ENCODE measurements around the gene CUL4A. TPM values are rescaled to one million over a fixed set of nuclear protein-coding genes. Genes with fewer than 3 reads are reported as not detected.

Gene CUL4A
- total RNA-seq, 1 experiment from 2014 or later = 145 TPM

DNA sequence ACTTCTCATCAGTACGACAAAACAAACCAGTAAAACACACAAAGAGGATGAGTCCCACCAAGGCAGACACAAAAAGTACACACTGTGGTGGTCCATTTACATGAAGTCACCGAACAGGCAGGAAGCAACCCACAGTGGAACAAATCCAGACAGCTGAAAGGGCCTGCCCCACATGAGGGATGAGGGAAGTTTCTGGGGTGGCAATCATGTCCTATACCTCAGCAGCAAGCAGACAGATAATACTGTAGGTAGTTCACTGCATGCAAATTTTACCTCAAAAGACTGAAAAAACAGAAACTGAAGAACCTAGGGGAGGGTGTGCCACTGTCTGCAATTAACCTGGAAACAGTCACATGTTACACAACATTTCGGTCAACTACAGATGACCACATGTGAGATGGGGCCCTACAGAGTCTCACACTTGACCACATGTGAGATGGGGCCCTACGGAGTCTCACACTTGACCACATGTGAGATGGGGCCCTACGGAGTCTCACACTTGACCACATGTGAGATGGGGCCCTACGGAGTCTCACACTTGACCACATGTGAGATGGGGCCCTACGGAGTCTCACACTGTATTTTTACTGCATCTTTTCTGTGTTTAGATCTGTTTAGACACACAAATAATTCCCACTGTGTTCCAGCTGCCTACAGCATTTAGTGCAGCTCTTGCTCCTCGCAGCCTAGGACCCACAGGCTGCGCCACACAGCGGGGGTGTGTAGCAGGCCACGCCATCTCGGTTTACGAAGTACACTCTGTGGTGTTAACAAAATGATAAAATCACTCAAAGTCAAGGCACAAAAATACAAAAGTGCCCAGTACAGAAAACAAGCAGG is 23.1 kb upstream of the CUL4A start:
- peak overlapping the region; percentile 94 for H3K27ac ChIP-seq
- H3K4me3 ChIP-seq = peak overlapping the region; percentile 32
- H3K9me3 ChIP-seq (replicated peaks) = no peaks in the 10 kb centered on the region
- H3K4me1 ChIP-seq (replicated peaks) = peaks cover 96% of the 10 kb centered on the region
- peak; percentile 80 to 90 for DNase-seq (ENCODE audit: low read depth in 1 of 2, low spot score in 2 of 2)
- H3K36me3 ChIP-seq = peaks cover 58% of the 10 kb centered on the region
- no peaks in the 10 kb centered on the region for H3K27me3 ChIP-seq (replicated peaks)

- no peaks in the 10 kb centered on the region for H3K27me3 ChIP-seq (replicated peaks)
- peaks cover 61% of the 10 kb centered on the region for H3K36me3 ChIP-seq
These were observed 22.1 kb upstream of the CUL4A start for GRCh38 chr13:113187263-113187669.

DNA sequence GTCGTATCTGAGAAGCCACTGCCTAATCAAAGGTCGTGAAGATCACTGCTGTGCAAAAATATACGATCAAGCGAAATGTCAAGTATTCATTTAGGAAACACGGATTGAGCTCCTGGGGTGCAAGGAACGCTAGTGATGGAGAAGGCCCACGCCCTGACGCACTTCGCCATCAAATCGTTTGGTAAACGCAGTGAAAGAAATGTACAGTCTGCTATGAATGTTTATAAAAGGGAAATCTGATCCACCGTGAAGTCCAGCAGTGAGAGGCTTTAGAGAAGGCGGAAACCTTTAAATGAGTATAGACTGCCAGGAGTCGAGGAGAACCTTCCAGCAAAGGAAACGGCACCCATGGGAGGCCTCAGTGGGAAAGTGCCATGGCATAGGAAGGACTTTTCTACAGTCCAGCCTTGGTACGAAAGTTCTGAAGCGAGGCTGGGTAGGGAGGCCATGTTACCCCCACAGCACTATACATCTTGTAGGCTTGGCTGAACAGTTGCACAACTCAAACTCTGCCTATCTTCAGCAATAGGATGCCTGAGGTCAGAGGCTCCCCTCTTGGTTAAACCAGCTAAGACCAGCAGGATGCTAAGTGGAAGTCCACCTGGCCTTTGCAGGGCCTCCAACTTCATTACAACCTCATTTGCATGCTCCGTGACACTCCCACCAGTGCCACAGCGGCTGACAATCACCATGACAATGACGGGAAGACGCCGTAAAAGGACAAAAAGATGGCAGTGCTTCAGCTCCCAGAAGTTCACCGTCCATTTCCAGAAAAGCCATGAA is 21.3 kb upstream of the CUL4A start:
- Histone ChIP-seq H3K36me3 (peaks cover 59% of the 10 kb centered on the region), H3K27ac (peak overlapping the region; percentile 95), H3K4me3 (no peak overlapping the region), H3K4me1 (replicated peaks) (peaks cover 96% of the 10 kb centered on the region), H3K9me3 (replicated peaks) (no peaks in the 10 kb centered on the region), H3K27me3 (replicated peaks) (no peaks in the 10 kb centered on the region)
- no peak for DNase-seq (ENCODE audit: low read depth in 1 of 2, low spot score in 2 of 2)

More at GRCh38 chr13:113187263-113187669, 22.1 kb upstream of the CUL4A start:
- H3K9me3 ChIP-seq (replicated peaks) = no peaks in the 10 kb centered on the region
- peak; percentile 97 to 99 for DNase-seq (ENCODE audit: low read depth in 1 of 2, low spot score in 2 of 2)
- peaks cover 96% of the 10 kb centered on the region for H3K4me1 ChIP-seq (replicated peaks)
- peak overlapping the region; percentile 32 for H3K4me3 ChIP-seq
- H3K27ac ChIP-seq = peak overlapping the region; percentile 95

GRCh38 chr13:113190181-113190580 is 19.2 kb upstream of the CUL4A start:
- H3K36me3 ChIP-seq = peaks cover 59% of the 10 kb centered on the region

DNA sequence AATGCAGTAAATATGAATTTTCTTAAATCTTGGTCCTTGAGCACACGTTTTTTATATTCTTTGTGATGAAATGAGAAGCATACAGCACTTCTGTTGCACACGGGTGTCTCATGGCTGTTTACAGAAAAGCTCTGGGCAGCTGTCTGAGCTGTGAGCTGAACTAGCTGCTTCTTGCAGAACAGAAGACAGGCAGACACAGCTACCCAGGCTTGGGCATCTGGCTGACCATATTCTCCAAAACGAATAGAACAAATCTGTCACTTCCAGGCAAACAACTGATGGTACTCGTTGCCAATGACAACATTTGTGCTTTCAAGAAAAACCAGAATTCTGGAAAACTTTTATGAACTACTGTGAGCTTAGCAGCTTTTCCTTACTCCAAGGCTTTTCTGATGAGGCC is 17.1 kb upstream of the CUL4A start:
- no peaks in the 10 kb centered on the region for H3K9me3 ChIP-seq (replicated peaks)
- H3K4me1 ChIP-seq (replicated peaks) = peaks cover 70% of the 10 kb centered on the region
- no peak for DNase-seq (ENCODE audit: low read depth in 1 of 2, low spot score in 2 of 2)
- H3K36me3 ChIP-seq = peaks cover 74% of the 10 kb centered on the region
- no peaks in the 10 kb centered on the region for H3K27me3 ChIP-seq (replicated peaks)
- H3K4me3 ChIP-seq = no peak overlapping the region
- H3K27ac ChIP-seq = peak overlapping the region; percentile 55

More at GRCh38 chr13:113190181-113190580, 19.2 kb upstream of the CUL4A start:
- Histone ChIP-seq H3K4me3 (no peak overlapping the region), H3K27me3 (replicated peaks) (no peaks in the 10 kb centered on the region), H3K4me1 (replicated peaks) (peaks cover 90% of the 10 kb centered on the region), H3K9me3 (replicated peaks) (no peaks in the 10 kb centered on the region), H3K27ac (peak overlapping the region; percentile 48)
- DNase-seq (ENCODE audit: low read depth in 1 of 2, low spot score in 2 of 2) = no peak

- Histone ChIP-seq H3K4me3 (no peak overlapping the region), H3K36me3 (peaks cover 78% of the 10 kb centered on the region), H3K27me3 (replicated peaks) (no peaks in the 10 kb centered on the region), H3K4me1 (replicated peaks) (peaks cover 66% of the 10 kb centered on the region), H3K9me3 (replicated peaks) (no peaks in the 10 kb centered on the region), H3K27ac (peak overlapping the region; percentile 55)
- peak; percentile 75 to 76 for DNase-seq (ENCODE audit: low read depth in 1 of 2, low spot score in 2 of 2)
These were observed 16.5 kb upstream of the CUL4A start for GRCh38 chr13:113192902-113193301.

DNA sequence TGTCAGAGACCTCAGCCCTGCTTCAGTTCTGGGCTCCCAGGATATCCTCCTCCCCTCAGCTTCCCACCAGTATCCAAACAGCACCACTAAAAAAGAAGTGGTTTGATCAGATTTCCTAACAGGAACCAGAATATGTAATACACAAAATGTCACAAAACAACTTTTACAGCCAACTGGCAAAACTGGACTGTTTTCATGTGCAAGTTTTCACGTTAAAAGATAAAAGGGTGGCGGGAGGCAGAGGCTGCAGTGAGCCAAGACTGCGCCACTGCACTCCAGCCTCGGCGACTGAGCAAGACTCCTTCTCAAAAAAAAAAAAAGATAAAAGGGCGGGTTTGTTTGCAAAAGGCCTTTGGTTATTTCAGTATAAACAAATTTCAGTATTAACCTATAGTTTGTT is 14.1 kb upstream of the CUL4A start:
- no peak overlapping the region for H3K27ac ChIP-seq

GRCh38 chr13:113196970-113197737 is 12.3 kb upstream of the CUL4A start:
- peaks cover 65% of the 10 kb centered on the region for H3K36me3 ChIP-seq
- H3K27ac ChIP-seq = no peak overlapping the region

More for the DNA sequence above, 14.1 kb upstream of the CUL4A start:
- H3K27me3 ChIP-seq (replicated peaks) = no peaks in the 10 kb centered on the region
- no peaks in the 10 kb centered on the region for H3K9me3 ChIP-seq (replicated peaks)
- DNase-seq (ENCODE audit: low read depth in 1 of 2, low spot score in 2 of 2) = no peak
- H3K36me3 ChIP-seq = peaks cover 78% of the 10 kb centered on the region
- H3K4me3 ChIP-seq = no peak overlapping the region
- peaks cover 55% of the 10 kb centered on the region for H3K4me1 ChIP-seq (replicated peaks)

GRCh38 chr13:113201815-113202214 is 7.6 kb upstream of the CUL4A start:
- H3K4me3 ChIP-seq = no peak overlapping the region
- H3K9me3 ChIP-seq (replicated peaks) = no peaks in the 10 kb centered on the region
- H3K4me1 ChIP-seq (replicated peaks) = peaks cover 42% of the 10 kb centered on the region
- H3K27ac ChIP-seq = no peak overlapping the region
- peaks cover 62% of the 10 kb centered on the region for H3K36me3 ChIP-seq
- no peak for DNase-seq (ENCODE audit: low read depth in 1 of 2, low spot score in 2 of 2)
- H3K27me3 ChIP-seq (replicated peaks) = no peaks in the 10 kb centered on the region

More at GRCh38 chr13:113196970-113197737, 12.3 kb upstream of the CUL4A start:
- Histone ChIP-seq H3K4me3 (no peak overlapping the region), H3K27me3 (replicated peaks) (no peaks in the 10 kb centered on the region), H3K4me1 (replicated peaks) (peaks cover 37% of the 10 kb centered on the region), H3K9me3 (replicated peaks) (no peaks in the 10 kb centered on the region)
- no peak for DNase-seq (ENCODE audit: low read depth in 1 of 2, low spot score in 2 of 2)

GRCh38 chr13:113202912-113203311 is 6.5 kb upstream of the CUL4A start:
- H3K4me3 ChIP-seq = no peak overlapping the region

DNA sequence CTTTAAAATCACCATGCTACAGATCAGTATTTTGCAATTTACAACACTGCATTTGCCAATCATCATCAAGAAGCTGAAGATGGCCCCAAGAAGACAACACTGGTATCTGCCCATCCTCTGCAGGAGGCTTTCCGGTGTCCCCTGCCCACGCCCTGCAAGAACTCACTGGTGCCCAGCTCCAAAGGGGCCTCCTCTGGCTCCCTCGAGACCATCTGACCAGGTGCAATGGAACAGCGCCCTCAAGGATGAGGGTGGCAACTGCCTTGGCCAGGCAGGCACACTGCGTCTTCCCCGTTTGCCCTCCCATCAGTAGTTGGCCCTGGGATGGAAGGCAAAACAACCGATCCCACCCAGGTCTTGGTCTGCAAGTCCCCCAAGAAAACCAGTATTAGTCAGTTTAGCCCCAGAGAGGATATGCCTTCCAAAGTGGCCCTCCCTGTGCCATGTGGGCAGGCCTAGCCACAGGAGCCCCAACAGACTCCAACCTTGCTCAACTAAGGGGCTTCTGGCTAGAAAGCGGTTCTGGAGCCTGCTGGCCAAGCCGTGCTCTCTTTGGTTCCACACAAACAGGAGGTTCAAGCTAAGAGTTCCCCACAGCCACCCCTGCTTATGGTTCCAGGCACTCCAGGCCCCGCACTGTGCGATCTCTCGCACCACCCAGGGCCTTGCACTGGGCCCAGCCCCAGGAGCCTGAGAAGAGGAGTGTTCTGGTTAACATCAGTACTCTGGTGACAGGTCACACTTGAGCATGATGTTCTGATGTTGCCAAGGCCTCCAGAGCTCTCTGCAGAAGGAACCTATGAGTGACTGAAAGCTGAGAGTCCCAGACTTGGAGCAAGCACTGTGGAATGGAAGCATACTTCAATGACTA is 5.7 kb upstream of the CUL4A start:
- no peaks in the 10 kb centered on the region for H3K27me3 ChIP-seq (replicated peaks)
- no peak for DNase-seq (ENCODE audit: low read depth in 1 of 2, low spot score in 2 of 2)
- peaks cover 51% of the 10 kb centered on the region for H3K4me1 ChIP-seq (replicated peaks)
- H3K27ac ChIP-seq = no peak overlapping the region
- H3K9me3 ChIP-seq (replicated peaks) = no peaks in the 10 kb centered on the region
- peaks cover 60% of the 10 kb centered on the region for H3K36me3 ChIP-seq
- no peak overlapping the region for H3K4me3 ChIP-seq

More at GRCh38 chr13:113202912-113203311, 6.5 kb upstream of the CUL4A start:
- no peak overlapping the region for H3K27ac ChIP-seq
- no peaks in the 10 kb centered on the region for H3K27me3 ChIP-seq (replicated peaks)
- H3K36me3 ChIP-seq = peaks cover 58% of the 10 kb centered on the region
- no peak for DNase-seq (ENCODE audit: low read depth in 1 of 2, low spot score in 2 of 2)
- no peaks in the 10 kb centered on the region for H3K9me3 ChIP-seq (replicated peaks)
- peaks cover 52% of the 10 kb centered on the region for H3K4me1 ChIP-seq (replicated peaks)

DNA sequence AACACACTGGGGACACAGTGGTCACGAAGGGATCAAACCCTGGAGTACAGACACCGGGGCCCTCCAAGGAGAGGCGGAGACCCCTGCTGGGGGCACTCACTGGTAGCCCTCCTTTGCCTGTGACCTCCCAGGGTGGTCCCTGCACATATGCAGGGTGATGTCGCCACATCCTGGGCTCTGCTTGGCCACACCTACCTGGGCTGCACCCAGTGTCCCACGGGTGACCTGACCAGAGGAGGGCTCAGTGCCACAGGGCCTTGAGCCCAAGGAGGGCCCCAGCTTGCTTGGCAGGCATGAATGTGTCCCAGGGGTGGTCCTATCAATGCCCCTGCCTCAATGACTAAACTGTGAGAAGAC is 5.1 kb upstream of the CUL4A start:
- no peak overlapping the region for H3K27ac ChIP-seq
- no peak overlapping the region for H3K4me3 ChIP-seq
- no peaks in the 10 kb centered on the region for H3K9me3 ChIP-seq (replicated peaks)
- no peak for DNase-seq (ENCODE audit: low read depth in 1 of 2, low spot score in 2 of 2)
- H3K4me1 ChIP-seq (replicated peaks) = peaks cover 44% of the 10 kb centered on the region
- H3K27me3 ChIP-seq (replicated peaks) = no peaks in the 10 kb centered on the region
- H3K36me3 ChIP-seq = peaks cover 61% of the 10 kb centered on the region

Measured in SJSA1 (cell line).